ENCODE results near the gene SCN5A.

- TF ChIP-seq ELF1 (IDR thresholded peaks at IDR 0.05; ENCODE audit: borderline replicate concordance, low read depth) (no peak), REST (IDR thresholded peaks at IDR 0.05; ENCODE audit: low read depth) (no peak), FOSL1 (IDR thresholded peaks at IDR 0.05; ENCODE audit: low read depth) (no peak), EZH2 (IDR thresholded peaks at IDR 0.05) (no peak), JUND (IDR thresholded peaks at IDR 0.05) (no peak), MAX (IDR thresholded peaks at IDR 0.05) (no peak), POLR2A (IDR thresholded peaks at IDR 0.05; ENCODE audit: borderline replicate concordance, extremely low read depth, insufficient read depth, insufficient read length) (no peak), CTCF (IDR thresholded peaks at IDR 0.05 in 2 of 3, conservative IDR thresholded peaks at IDR 0.05 in 1 of 3; ENCODE audit: borderline replicate concordance in 1 of 3, insufficient read depth in 1 of 3, low read depth in 2 of 3, low read length in 2 of 3) (no peak), ATF3 (IDR thresholded peaks at IDR 0.05) (no peak), SP1 (IDR thresholded peaks at IDR 0.05; ENCODE audit: low read depth) (no peak), EZH2phosphoT487 (IDR thresholded peaks at IDR 0.05; ENCODE audit: borderline replicate concordance) (no peak), ZNF274 (IDR thresholded peaks at IDR 0.05; ENCODE audit: low read depth, low read length) (no peak), SIN3A (IDR thresholded peaks at IDR 0.05; ENCODE audit: low read depth) (no peak), SRF (IDR thresholded peaks at IDR 0.05; ENCODE audit: low read depth) (no peak)
Measured at GRCh38 chr3:38630606-38631005, 18.9 kb downstream of the SCN5A start.
